Measurements from ENCODE around the gene TRAF2. TPM values are rescaled to one million over a fixed set of nuclear protein-coding genes. Genes with fewer than 3 reads are reported as not detected.

TRAF2 gene
- total and polyA plus RNA-seq, 9 of the 15 experiments (the other 6 are each of a cell fraction or from before 2014, with no cell fraction given) = 0.24 to 45.2 (median 18.0) TPM

GRCh38 chr9:136942881-136943230, 56.5 kb downstream of the TRAF2 start (continued):
- no peak for TF ChIP-seq ATF6 (CRISPR knock-in tag; IDR thresholded peaks at IDR 0.05)
- no peak for TF ChIP-seq ZBTB7A (IDR thresholded peaks at IDR 0.05; ENCODE audit: borderline replicate concordance, control insufficient read depth, low read depth, low read length)
- TF ChIP-seq RREB1 (CRISPR knock-in tag; IDR thresholded peaks at IDR 0.05) = no peak
- TF ChIP-seq ZNF740 (CRISPR knock-in tag; IDR thresholded peaks at IDR 0.05) = no peak; the same call in 1 of the 2 replicates
- peak in 1 of 2 experiments; percentile 11; a peak in 1 of 4 replicates for TF ChIP-seq ZNF740 (tag; IDR thresholded peaks at IDR 0.05)
- peak; percentile 28; the same call in 1 of the 2 replicates for TF ChIP-seq ZBTB33 (CRISPR knock-in tag; IDR thresholded peaks at IDR 0.05)
- no peak for TF ChIP-seq NEUROD1 (IDR thresholded peaks at IDR 0.05; ENCODE audit: borderline replicate concordance, low read depth, low read length, partially characterized antibody)
- TF ChIP-seq FOXP4 (CRISPR knock-in tag; IDR thresholded peaks at IDR 0.05; ENCODE audit: borderline replicate concordance) = 0 out of 2 replicates have a peak, but pooled peaks have one; percentile 32
